K562 (cell line): Measurements from ENCODE around the gene CLIC1. TPM values are rescaled to one million over a fixed set of nuclear protein-coding genes. Genes with fewer than 3 reads are reported as not detected.

Source experiments
- COPS2 ChIP-seq: fragments of 450-650 bp; conservative IDR thresholded peaks from 2 replicates; pipeline ENCODE4 v1.6.1; 2016; ENCODE audit warnings: mild to moderate bottlenecking, moderate library complexity
- GATAD2B ChIP-seq: fragments of 450-650 bp; IDR thresholded peaks from 2 replicates; pipeline ENCODE4 v1.6.1; 2017; ENCODE audit warnings: mild to moderate bottlenecking, borderline replicate concordance
- GMEB1 ChIP-seq: fragments of 250-450 bp; sonication (Bioruptor Pico); IDR thresholded peaks from 2 replicates; pipeline ENCODE4 v1.4.0; 2020; ENCODE audit warnings: mild to moderate bottlenecking
- GTF2E2 ChIP-seq: fragments of 200-800 bp; sonication (Bioruptor generic); IDR thresholded peaks from 2 replicates; pipeline ENCODE4 v1.6.1; 2016; ENCODE audit warnings: missing genetic modification characterization, missing compliant biosample characterization
- HDAC2 ChIP-seq: fragments of 450-650 bp; IDR thresholded peaks from 2 replicates; pipeline ENCODE4 v1.6.1; 2016; ENCODE audit warnings: mild to moderate bottlenecking
- ILF3 ChIP-seq: fragments of 450-650 bp; IDR thresholded peaks from 2 replicates; pipeline ENCODE4 v1.6.1; 2018; ENCODE audit warnings: antibody characterized with exemption, mild to moderate bottlenecking, moderate library complexity, borderline replicate concordance
- JUND ChIP-seq, 2 experiments: IDR thresholded peaks; 2 replicates in 1 of 2; 3 replicates in 1 of 2; pipeline ENCODE4 v1.6.1; 2011; ENCODE audit warnings: borderline replicate concordance in 2 of 2, low read depth in 2 of 2, low read length in 2 of 2, improper control_type of control experiment in 1 of 2, missing biosample characterization in 1 of 2, missing genetic modification characterization in 1 of 2, missing genetic modification reagents in 1 of 2
- KAT2B ChIP-seq: IDR thresholded peaks from one replicate; pipeline ENCODE4 v1.6.1; 2012; ENCODE audit warnings: low read depth, mild to moderate bottlenecking, control low read depth, inconsistent platforms, low read length, moderate library complexity
- MEF2D ChIP-seq: conservative IDR thresholded peaks from 2 replicates; pipeline ENCODE4 v1.6.1; 2016; ENCODE audit warnings: low read depth, missing genetic modification characterization, missing compliant biosample characterization
- NCOA1 ChIP-seq: fragments of 450-650 bp; IDR thresholded peaks from 2 replicates; pipeline ENCODE4 v1.6.1; 2016; ENCODE audit warnings: low read depth
- NCOA4 ChIP-seq: fragments of 450-650 bp; IDR thresholded peaks from 2 replicates; pipeline ENCODE4 v1.6.1; 2018; ENCODE audit warnings: mild to moderate bottlenecking; ENCODE audit not compliant: partially characterized antibody
- NEUROD1 ChIP-seq: fragments of 150-350 bp; IDR thresholded peaks from 2 replicates; pipeline ENCODE4 v1.6.1; 2014; ENCODE audit warnings: borderline replicate concordance, low read length, low read depth; ENCODE audit not compliant: partially characterized antibody
- NONO ChIP-seq, 2 experiments: fragments of 200-400 bp in 1 of 2; fragments of 450-650 bp in 1 of 2; formaldehyde crosslinking in 1 of 2; IDR thresholded peaks; 2 replicates each; pipeline ENCODE4 v1.6.1; 2017; ENCODE audit warnings: low read depth in 2 of 2, mild to moderate bottlenecking in 2 of 2, moderate library complexity in 2 of 2, low read length in 1 of 2
- OTX1 ChIP-seq: fragments of 450-650 bp; formaldehyde crosslinking; IDR thresholded peaks from 2 replicates; pipeline ENCODE4 v1.4.0; 2022; ENCODE audit warnings: mild to moderate bottlenecking
- PATZ1 ChIP-seq: fragments of 250-450 bp; sonication (Bioruptor Pico); IDR thresholded peaks from 2 replicates; pipeline ENCODE4 v1.5.0; 2020; ENCODE audit warnings: mild to moderate bottlenecking, borderline replicate concordance
- THRAP3 ChIP-seq: fragments of 450-650 bp; IDR thresholded peaks from 2 replicates; pipeline ENCODE4 v1.6.1; 2016; ENCODE audit warnings: mild to moderate bottlenecking, inconsistent platforms, borderline replicate concordance
- USF1 ChIP-seq: sonication (generic); formaldehyde crosslinking; IDR thresholded peaks from 2 replicates; pipeline ENCODE4 v1.9.0; 2022; ENCODE audit warnings: mild to moderate bottlenecking, missing genetic modification reagents
- ZBTB9 ChIP-seq: fragments of 450-650 bp; formaldehyde crosslinking; IDR thresholded peaks from 2 replicates; pipeline ENCODE4 v1.4.0; 2020; ENCODE audit warnings: mild to moderate bottlenecking, moderate library complexity
- ZNF282 ChIP-seq: sonication (generic); formaldehyde crosslinking; IDR thresholded peaks from 2 replicates; pipeline ENCODE4 v1.8.1; 2023; ENCODE audit warnings: missing genetic modification reagents
- polyA plus RNA-seq, 8 experiments: library from polyadenylated mRNA; depleted of rRNA in 4 of 8; stranded (reverse) in 5 of 8; unstranded in 3 of 8; fragments of >200 nt; fragmentation: Nextera tagmentation in 2 of 8; fragmentation: Illumina TruSeq in 1 of 8; extraction: Ambion mirVana in 2 of 8; extraction: Trizol in 1 of 8; gene quantifications; 2 replicates each; pipeline versions ENCODE4 v1.2.1 to v1.2.3, GENCODE V29; 2011 to 2014; ENCODE audit warnings: inconsistent platforms in 1 of 8, missing spikeins in 1 of 8
- total RNA-seq, 7 experiments: library from RNA; depleted of rRNA in 6 of 7; stranded (reverse); fragments of >200 nt in 6 of 7; fragmentation: Illumina TruSeq in 2 of 7; extraction: Trizol in 2 of 7; gene quantifications; 2 replicates each; pipeline versions ENCODE4 v1.2.1 to v1.2.3, GENCODE V29; 2011 to 2021; ENCODE audit warnings: low replicate concordance in 1 of 7

The CLIC1 gene
- total and polyA plus RNA-seq, 9 of the 15 experiments (the other 6 are each of a cell fraction or from before 2014, with no cell fraction given), result 1,267 to 2,419 (median 1,808) TPM

- TF ChIP-seq PATZ1 (CRISPR knock-in tag), result 0 out of 2 replicates have a peak, but pooled peaks have one; percentile 51
- no peak for TF ChIP-seq NCOA4
- TF ChIP-seq GTF2E2 (tag), result peak; percentile 29; the same call in 1 of the 2 replicates
- TF ChIP-seq MEF2D (tag), result peak; percentile 98
- TF ChIP-seq NEUROD1, result peak; percentile 95
- TF ChIP-seq GMEB1 (CRISPR knock-in tag), result 0 out of 2 replicates have a peak, but pooled peaks have one; percentile 42
- no peak for TF ChIP-seq NONO (IDR thresholded peaks at IDR 0.05; ENCODE audit: low read depth in 2 of 2, low read length in 1 of 2)
- TF ChIP-seq JUND (IDR thresholded peaks at IDR 0.05; ENCODE audit: borderline replicate concordance, low read depth, low read length), result peak; percentile 97
- no peak; the same call in 1 of the 3 replicates for TF ChIP-seq JUND (tag; IDR thresholded peaks at IDR 0.05; ENCODE audit: borderline replicate concordance, low read depth, low read length)
- no peak for TF ChIP-seq COPS2
- TF ChIP-seq OTX1 (CRISPR knock-in tag), result peak; percentile 78
- TF ChIP-seq KAT2B, result peak; percentile 47
- TF ChIP-seq HDAC2, result peak; percentile 96
- TF ChIP-seq ZBTB9 (CRISPR knock-in tag), result peak; percentile 95
- peak; percentile 31; the same call in 1 of the 2 replicates for TF ChIP-seq THRAP3
- TF ChIP-seq ILF3, result no peak
- no peak for TF ChIP-seq GATAD2B
- peak; percentile 93 for TF ChIP-seq NCOA1
- no peak for TF ChIP-seq ZNF282
- TF ChIP-seq USF1 (CRISPR knock-in tag), result peak; percentile 66
Measured at GRCh38 chr6:31776989-31777666, 40.8 kb upstream of the CLIC1 start, which contains the start of gene VWA7 (continued).
